ENCODE measurements around the gene METTL26. TPM values are rescaled to one million over a fixed set of nuclear protein-coding genes. Genes with fewer than 3 reads are reported as not detected.

The METTL26 gene
- total and polyA plus RNA-seq, 9 of the 15 experiments (the other 6 are each of a cell fraction or from before 2014, with no cell fraction given): 7.3 to 262 (median 80.9) TPM

GRCh38 chr16:684071-684794, 48.1 kb upstream of the METTL26 start, which contains the start of gene JMJD8 (continued):
- TF ChIP-seq ZNF592 (IDR thresholded peaks at IDR 0.05) (peak; percentile 80), U2AF2 (optimal IDR thresholded peaks at IDR 0.05; ENCODE audit: low read depth, low read length) (no peak), SUPT5H (IDR thresholded peaks at IDR 0.05) (peak; percentile 25), RB1 (IDR thresholded peaks at IDR 0.05; ENCODE audit: low read depth) (peak; percentile 79), ZNF398 (CRISPR knock-in tag; IDR thresholded peaks at IDR 0.05) (no peak), RBM39 (optimal IDR thresholded peaks at IDR 0.05; ENCODE audit: low read depth, low read length) (no peak), EWSR1 (IDR thresholded peaks at IDR 0.05; ENCODE audit: borderline replicate concordance, low read depth, partially characterized antibody) (no peak), ZNF830 (CRISPR knock-in tag; IDR thresholded peaks at IDR 0.05) (no peak), NR0B1 (IDR thresholded peaks at IDR 0.05; ENCODE audit: partially characterized antibody) (no peak), GATAD2A (IDR thresholded peaks at IDR 0.05) (0 out of 2 replicates have a peak, but pooled peaks have one; percentile 24), ESRRA (IDR thresholded peaks at IDR 0.05; ENCODE audit: borderline replicate concordance, low read depth) (0 out of 2 replicates have a peak, but pooled peaks have one; percentile 44), HIVEP1 (CRISPR knock-in tag; IDR thresholded peaks at IDR 0.05) (no peak), PHF20 (IDR thresholded peaks at IDR 0.05; ENCODE audit: partially characterized antibody) (peak; percentile 65), ARID2 (IDR thresholded peaks at IDR 0.05) (no peak), ZNF778 (CRISPR knock-in tag; IDR thresholded peaks at IDR 0.05) (no peak), E2F4 (CRISPR knock-in tag; IDR thresholded peaks at IDR 0.05; ENCODE audit: low read depth) (no peak), JUNB (CRISPR knock-in tag; conservative IDR thresholded peaks at IDR 0.05) (no peak), BRF2 (IDR thresholded peaks at IDR 0.05; ENCODE audit: borderline replicate concordance, insufficient read depth, insufficient read length) (no peak), ATF7 (IDR thresholded peaks at IDR 0.05) (peak; percentile 75)
